Stimulated activated CD4-positive, alpha-beta T cell treated with anti-CD3 and anti-CD28 coated beads, Interleukin-4, amount 100 ng/mL, for 24 hours (primary cell): Measurements from ENCODE around the gene NR2C2AP.
A peak's percentile ranks its signal among the peaks of the same experiment; 100 is the strongest.

Experiments used
- DNase-seq: peaks from one replicate; pipeline ENCODE4 v3.0.0-alpha.2; 2020

Gene NR2C2AP

DNA sequence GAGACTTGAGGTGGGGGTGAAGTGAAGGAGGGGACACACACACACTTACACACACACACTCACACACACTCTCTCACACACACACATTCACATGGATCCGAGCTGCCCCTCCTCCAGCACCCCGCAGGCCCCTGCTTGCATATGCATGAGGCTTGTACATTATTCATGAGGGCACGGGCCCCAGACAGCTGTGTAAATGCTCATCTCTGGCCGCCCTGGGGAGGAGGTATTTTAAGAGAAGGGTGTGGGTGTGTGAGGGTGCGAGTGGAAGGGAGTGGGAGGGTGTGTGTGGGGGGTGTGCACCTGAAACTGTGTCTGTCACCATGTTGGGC is 10.9 kb upstream of the NR2C2AP start:
- DNase-seq, result no peak

DNA sequence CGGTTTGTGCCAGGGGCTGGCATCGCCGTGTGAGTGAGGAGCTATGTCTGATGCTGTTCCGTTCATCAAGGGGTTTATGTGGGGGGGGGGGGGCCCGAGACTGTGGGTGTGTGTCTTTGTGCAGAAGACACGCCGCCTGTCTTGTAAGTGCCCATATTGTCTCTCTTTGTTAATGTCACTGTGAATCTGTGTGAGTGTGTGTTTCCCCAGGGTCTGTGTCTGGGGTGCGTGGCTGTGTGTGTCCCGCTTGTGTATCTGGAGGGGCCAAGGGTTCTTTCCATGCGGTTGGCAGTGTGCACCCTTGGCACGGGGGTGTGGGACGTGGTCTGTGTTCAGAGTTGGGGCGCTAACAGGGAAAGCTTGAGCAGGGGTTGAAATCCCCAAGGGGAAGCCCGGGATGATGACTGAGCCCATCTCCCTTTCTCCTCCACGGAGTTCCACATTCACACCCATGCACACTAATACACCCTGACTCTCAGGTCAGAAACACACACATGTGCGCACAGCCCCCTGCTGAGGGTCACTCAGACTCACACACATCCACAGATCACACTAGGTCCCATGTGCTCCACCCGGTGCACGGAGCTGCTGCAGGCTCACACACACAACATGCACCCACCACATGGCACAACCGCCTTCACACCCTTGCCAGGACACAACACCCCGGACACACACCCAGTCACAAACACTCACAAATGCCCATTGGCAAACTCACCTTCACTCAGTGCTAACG is 10.4 kb upstream of the NR2C2AP start:
- no peak for DNase-seq

DNA sequence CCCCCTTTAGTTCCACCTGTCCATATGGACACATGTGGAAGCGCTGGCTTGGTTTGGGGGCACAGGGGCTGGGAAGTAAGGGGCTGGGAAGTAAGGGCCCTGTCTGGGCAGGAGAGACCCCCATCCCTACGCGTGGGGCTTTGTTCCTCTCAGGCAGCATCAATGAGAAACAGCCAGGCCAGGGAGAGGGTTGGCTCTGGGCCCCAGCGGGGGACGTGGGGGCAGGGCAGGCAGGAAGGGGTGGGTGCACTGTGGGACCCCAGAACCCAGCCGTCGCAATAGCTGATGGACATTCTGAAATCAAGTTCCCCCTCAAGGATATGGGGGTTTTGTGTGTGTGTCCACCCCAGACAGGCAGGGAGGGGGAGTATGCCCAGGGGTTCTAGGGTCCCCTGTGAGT is 9.7 kb upstream of the NR2C2AP start:
- no peak for DNase-seq

GRCh38 chr19:19211499-19212420 is 8.5 kb upstream of the NR2C2AP start, which contains the start of gene NCAN:
Gene NCAN (plus strand): TSS chr19:19211958. CDS start chr19:19216954, 4,996 bp downstream.
- no peak for DNase-seq

DNA sequence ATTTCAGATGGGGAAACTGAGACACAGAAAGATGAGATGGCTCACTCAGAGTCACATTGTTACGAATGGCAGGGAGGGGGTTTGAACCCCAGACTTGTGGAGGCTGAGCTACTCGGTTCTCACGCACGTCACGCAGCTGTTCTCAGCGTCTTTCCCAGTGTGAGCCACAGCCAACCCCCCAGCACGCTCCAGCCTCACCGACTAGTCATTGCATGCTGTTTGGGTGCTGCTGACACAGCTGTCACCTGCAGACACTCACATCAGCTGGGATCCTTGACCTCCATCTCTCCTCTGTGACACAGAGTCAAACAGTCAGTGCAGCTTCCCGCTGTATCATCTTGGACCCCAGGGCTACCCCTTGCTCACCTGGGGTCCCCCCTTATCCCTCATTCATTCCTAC is 6.2 kb upstream of the NR2C2AP start:
- DNase-seq, result no peak

- no peak for DNase-seq
Measured at GRCh38 chr19:19207637-19208572, 4.7 kb upstream of the NR2C2AP start.

- no peak for DNase-seq
Measured at GRCh38 chr19:19206938-19207337, 3.7 kb upstream of the NR2C2AP start.

DNA sequence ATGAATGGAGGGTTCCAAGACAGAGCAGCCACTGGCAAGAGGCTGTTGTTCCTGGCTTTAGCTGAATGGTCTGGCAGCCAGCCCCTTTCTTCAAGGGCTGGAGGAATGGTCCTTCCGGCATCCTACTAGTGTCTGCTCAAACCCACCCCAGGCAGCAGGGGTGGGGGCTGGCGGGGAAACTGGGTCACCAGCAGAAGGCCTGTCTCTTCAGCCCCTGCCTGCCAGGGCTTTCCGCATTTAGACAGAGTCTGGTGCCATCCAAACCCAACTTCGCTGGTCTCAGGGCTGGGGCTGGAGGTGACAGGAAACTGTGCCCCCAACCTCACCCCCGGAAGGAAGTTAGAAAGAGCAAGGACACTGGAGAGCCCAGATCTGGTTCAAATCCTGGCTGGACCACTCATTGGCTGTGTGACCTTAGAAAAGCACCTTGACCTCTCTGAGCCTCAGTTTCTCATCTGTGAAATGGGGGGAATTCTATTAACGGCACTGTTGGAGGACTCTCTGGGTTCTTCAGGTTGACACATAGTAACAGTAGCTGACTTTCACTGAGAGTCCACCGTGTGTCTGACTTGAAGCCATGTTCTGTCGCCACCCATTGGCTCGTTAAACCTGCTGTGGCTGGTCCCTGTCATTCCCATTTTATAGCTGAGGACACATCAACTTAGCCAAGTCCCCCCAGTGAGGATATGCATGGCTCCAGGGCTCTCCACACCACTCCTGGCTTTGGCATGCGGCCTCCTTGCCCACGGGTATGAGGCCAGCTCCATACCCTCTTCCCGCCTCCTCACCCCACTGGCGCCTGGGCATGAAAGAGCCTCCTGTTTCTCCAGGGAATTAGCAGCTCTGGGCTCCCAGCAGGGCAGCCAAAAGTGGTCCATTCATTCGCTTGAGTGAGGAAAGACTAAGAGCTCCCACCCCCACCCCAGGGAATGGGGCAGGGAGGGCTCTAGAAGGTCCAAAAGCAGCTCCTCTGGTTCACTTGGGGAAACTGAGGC is 2.5 kb upstream of the NR2C2AP start:
- DNase-seq, result no peak

GRCh38 chr19:19204181-19204580 is 967 bp upstream of the NR2C2AP start:
- no peak for DNase-seq

- no peak for DNase-seq
Measured at GRCh38 chr19:19202707-19203011, 555 bp downstream of the NR2C2AP start.

- no peak for DNase-seq
Measured at GRCh38 chr19:19201697-19202630, 1.2 kb downstream of the NR2C2AP start.

DNA sequence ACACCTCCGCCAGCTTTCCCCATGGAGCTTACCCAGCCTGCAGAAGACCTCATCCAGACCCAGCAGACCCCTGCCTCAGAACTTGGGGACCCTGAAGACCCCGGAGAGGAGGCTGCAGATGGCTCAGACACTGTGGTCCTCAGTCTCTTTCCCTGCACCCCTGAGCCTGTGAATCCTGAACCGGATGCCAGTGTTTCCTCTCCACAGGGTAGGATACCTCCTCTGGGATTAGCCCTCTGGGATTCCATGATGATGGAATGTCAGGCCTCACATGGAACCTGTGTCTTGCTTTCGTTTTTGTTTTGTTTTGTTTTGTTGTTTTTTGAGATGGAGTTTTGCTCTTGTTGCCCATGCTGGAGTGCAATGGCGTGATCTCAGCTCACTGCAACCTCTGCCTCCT is 9.3 kb downstream of the NR2C2AP start:
- DNase-seq, result no peak

DNA sequence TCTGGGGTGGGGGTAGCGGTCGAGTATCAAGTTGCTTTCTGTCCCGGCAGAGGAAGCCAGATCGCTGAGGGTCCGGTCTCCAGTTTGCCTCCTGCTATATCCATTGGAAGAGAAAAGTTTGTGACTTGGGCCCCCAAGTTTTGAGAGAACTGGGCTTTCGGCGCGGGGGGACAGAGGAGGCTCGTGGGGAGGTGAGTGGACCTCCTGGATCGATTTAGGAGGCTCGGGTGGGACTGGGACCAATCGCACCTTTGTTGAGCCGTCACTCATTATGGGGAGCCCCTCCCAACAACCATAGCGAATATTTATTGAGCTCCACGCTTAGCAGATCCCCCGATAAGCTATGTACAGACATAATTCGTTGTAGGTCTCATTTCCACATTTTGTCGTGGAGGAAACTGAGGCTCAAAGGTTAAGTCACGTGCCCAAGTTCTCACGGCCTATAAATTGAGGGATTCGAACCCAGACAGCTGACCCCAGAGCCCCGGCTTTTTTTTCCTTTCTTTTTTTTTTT is 10.2 kb downstream of the NR2C2AP start:
- no peak for DNase-seq

DNA sequence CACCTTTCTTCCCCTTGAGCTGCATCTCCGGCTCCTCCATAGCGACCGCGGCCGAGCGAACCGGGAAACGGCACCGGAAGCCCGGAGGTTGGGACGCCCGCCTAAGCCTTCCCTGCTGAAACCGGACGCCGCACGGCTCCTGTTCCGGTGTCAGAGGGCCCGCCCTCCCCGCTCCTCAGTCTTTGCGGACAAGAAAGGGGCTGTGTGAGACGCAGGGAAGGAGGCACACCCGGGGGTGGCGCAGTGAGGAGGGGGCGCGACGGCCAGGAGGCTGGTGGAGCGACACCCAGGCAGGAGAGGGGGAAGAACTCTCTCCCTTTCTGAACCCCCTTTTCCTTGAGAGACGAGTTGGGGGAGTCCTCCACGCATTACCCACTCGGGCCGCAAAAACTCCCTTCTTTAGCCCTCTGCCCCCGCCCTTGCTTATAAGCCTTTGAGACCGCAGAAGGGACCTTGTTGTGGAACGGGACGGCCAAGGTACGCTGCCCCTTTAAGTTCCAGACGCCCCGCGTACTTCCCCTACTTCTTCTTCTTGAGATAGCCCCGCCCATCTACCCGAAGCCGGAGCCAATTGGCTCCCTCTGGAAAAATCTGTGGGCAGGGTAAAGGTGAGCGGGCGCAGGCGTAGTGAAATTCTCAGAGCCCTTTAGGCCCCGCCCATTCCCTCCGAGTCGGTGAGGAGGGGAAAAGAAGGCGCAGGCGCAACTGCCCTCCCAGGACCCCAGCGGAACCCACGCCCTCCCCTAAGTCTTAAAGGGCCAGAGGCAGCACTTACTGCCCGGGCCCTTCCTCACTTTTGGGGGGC is 10.9 kb downstream of the NR2C2AP start, which contains the start of the genes BORCS8 and RFXANK:
Gene BORCS8, minus strand, starts transcription at position 75 of the 805 bp plus-strand sequence. Its CDS starts 35 bp downstream, at position 40.
Gene RFXANK, plus strand, starts transcription at position 181 of the 805 bp plus-strand sequence. CDS start 1,689 bp downstream, outside the sequence.
- DNase-seq, result peak; percentile 99

DNA sequence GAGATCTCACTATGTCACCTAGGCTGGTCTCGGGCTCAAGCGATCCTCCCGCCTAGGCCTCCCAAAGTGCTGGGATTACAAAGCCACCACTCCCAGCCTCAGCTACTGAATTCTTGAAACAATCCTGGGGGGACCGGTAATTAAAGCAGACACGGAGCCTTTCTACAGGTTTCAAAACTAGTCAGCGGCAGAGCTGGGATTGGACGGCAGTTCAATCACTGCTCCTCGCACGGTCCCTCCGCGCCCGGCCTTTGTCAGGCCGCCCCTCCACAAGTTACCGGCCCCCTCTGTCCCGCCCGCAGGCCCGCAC is 11.5 kb downstream of the NR2C2AP start:
- DNase-seq, result no peak

DNA sequence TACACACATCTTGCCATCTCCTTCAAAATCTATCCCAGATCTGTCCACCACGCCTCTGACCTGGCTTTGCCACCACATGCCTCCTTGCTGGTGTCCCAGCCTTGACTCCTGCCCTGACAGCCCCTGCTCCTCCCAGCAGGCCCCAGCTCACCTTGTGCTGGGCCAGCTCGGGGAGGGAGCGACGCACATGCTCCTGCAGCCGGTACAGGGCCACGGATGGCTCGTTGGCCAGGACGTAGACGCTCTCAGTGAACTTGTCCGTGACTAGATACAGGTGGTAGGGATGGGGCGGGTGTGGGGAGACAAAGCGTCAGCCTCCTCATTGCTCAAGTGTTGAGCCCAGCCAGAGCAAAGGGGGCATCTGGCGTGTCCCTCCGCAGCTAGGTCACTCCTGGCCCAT is 16.5 kb downstream of the NR2C2AP start:
- no peak for DNase-seq

DNA sequence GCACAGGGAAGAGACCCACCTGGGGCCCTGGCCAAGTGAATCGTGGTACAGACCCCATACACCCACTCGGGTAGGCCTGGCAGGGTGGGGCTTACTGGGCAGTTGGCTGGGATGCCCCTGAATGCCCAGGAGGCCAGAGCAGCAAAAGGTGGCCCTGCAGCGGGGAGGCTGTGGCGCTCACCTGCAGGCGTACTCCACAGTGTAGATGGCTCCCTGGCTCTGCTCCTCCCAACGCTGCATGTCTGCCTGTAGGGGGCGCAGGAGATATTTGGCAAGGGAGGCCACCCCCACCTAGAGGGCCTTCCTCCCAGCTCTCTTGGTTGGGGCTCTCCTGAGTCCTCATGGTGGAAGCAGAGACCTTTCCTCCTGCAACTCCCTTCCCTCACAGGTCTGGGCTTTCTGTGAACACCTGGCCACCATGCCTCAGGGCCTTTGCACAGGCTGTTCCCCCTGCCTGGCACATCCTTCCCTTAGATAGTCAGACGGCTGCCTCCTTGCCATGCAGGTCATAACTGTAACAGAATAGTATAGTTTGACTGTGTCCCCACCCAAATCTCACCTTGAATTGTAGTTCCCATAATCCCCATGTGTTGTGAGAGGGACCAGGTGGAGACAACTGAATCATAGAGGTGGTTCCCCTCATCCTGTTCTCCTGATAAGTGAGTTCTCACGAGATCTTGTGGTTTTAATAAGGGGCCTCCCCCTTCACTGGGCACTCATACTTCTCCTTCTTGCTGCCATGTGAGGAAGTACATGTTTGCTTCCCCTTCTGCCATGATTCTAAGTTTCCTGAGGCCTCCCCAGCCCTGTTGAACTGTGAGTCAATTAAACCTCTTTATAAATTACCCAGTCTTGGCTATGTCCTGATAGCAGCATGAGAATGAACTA is 17.1 kb downstream of the NR2C2AP start:
- peak; percentile 75 for DNase-seq

DNA sequence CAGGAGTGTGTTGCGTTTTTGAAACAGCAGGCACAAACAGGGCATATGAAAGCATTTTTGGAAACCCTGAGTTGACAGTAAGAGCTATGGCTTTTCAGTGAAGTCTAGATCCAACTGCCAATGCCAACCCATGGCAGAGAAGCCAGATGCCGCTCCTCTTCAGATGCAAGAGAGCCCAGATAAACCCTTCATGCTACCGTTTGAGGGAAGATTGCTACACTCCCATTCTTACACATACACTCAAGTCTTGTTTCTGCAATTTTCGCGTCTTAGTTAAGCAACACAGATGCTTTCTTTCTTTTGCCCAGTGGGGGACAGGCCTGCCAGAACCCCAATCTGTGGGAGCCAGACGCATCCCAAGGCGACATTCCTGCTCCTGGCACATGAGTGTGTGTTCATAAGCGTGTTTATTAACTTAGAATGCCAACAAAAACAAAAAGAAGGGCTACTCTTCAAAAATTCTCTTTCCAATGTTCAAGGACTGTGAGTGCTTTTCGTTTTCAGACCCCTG is 21.7 kb downstream of the NR2C2AP start:
- DNase-seq, result no peak
